Measurements from ENCODE around the gene ACOT9. TPM values are rescaled to one million over a fixed set of nuclear protein-coding genes. Genes with fewer than 3 reads are reported as not detected.

ACOT9 gene
- total RNA-seq, 4 donors from 2014 or later, result 48.7 to 70.7 (median 57.7) TPM

DNA sequence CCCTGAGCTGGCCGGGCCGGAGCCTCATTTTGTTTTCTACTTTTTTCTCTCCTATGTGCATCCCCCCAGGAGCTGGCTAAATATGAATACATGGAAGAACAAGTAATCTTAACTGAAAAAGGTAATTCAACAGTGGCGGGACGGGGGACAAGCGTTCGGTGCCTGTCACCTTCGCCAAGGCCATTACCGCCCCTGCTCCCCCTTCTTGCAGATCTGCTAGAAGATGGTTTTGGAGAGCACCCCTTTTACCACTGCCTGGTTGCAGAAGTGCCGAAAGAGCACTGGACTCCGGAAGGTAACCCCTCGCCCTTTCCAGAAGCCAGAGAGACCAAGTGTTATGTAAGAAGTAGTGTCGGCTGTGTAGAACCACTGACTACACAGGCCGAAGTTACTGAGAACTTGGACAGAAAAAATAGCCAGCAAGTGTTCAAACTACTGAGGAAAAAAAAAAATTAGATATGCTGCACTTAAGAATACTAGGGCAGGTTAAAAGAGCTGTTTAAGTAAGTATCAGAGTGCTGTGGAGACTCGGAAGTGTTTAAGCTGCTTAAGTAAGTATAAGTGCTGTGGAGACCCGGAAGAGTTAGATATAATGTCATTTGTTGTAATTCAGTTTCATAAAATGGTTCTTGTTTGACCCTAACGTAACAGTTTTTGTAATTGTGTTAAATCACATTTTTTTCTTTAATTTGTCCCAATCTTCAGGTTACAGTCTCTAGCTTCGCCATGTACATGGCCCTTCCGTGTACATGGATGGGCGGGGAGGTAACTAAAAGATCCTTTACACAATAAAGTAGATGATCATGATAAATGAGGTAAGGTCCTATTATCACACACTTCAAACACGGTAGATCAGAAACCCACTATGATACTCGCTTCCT, 40.8 kb upstream of the ACOT9 start:
- 20 to 43% methylated on average over 9 to 11 of the region's 21 CpGs for WGBS, 2 donors (ENCODE audit: low coverage in 1 of 2)
- H3K4me1 ChIP-seq, result peaks cover 0 to 26% (median 0%) of the 10 kb centered on the region in 3 donors
- H3K4me3 ChIP-seq, result peak overlapping the region; percentile 74 to 81
- H3K27me3 ChIP-seq, result no peaks in the 10 kb centered on the region
- no peaks in the 10 kb centered on the region for H3K9me3 ChIP-seq
- H3K36me3 ChIP-seq, result peaks cover 0 to 9% of the 10 kb centered on the region in 2 donors
- TF ChIP-seq EP300 (IDR thresholded peaks at IDR 0.05), result no peak
- no peak for ATAC-seq
- peak overlapping the region; percentile 90 to 94 (median 93) for H3K27ac ChIP-seq

DNA sequence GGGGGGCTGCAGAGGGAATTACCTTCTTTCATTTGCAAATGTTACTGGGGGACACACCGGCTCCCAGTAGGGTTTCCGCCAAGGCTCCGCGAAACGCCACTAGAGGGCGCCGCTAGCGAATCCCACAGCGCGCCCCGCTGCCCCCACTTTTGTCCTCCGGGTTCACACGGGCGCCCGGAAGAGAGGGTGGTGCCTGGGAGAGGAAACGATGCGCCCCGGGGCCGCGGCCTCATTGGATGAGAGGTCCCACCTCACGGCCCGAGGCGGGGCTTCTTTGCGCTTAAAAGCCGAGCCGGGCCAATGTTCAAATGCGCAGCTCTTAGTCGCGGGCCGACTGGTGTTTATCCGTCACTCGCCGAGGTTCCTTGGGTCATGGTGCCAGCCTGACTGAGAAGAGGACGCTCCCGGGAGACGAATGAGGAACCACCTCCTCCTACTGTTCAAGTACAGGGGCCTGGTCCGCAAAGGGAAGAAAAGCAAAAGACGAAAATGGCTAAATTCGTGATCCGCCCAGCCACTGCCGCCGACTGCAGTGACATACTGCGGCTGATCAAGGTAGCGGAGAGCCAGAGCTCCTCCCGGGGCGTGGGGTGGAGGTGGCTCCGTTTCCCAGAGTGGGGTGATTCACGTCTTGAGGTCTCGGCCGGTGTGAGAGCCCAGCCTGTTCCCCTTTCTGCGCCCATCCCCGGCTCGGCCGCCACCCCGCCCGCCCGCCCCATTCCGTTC, 40.0 kb upstream of the ACOT9 start, which contains the start of gene SAT1:
SAT1 (plus strand) TSS at position 311 of the 726 bp plus-strand sequence; CDS start at position 490, 179 bp downstream.
- H3K27me3 ChIP-seq, result no peaks in the 10 kb centered on the region
- H3K4me1 ChIP-seq, result peaks cover 0 to 26% (median 0%) of the 10 kb centered on the region in 3 donors
- TF ChIP-seq POLR2AphosphoS5 (IDR thresholded peaks at IDR 0.05) (peak; percentile 99), EP300 (IDR thresholded peaks at IDR 0.05) (no peak), POLR2A (IDR thresholded peaks at IDR 0.05) (peak; percentile 97 to 99)
- TF ChIP-seq, protein P1, sequence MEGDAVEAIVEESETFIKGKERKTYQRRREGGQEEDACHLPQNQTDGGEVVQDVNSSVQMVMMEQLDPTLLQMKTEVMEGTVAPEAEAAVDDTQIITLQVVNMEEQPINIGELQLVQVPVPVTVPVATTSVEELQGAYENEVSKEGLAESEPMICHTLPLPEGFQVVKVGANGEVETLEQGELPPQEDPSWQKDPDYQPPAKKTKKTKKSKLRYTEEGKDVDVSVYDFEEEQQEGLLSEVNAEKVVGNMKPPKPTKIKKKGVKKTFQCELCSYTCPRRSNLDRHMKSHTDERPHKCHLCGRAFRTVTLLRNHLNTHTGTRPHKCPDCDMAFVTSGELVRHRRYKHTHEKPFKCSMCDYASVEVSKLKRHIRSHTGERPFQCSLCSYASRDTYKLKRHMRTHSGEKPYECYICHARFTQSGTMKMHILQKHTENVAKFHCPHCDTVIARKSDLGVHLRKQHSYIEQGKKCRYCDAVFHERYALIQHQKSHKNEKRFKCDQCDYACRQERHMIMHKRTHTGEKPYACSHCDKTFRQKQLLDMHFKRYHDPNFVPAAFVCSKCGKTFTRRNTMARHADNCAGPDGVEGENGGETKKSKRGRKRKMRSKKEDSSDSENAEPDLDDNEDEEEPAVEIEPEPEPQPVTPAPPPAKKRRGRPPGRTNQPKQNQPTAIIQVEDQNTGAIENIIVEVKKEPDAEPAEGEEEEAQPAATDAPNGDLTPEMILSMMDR (IDR thresholded peaks at IDR 0.05), result peak; percentile 65 to 84 (median 80)
- no CpG with 5 or more reads among the region's 58 CpGs for WGBS, 2 donors (ENCODE audit: low coverage in 1 of 2)
- H3K4me3 ChIP-seq, result peak within 1 kb of the TSS; percentile 74 to 81
- H3K27ac ChIP-seq, result peak within 1 kb of the TSS; percentile 90 to 94 (median 93)
- no peaks in the 10 kb centered on the region for H3K9me3 ChIP-seq
- H3K36me3 ChIP-seq, result peaks cover 0 to 9% of the 10 kb centered on the region in 2 donors
- peak; percentile 95 for ATAC-seq

DNA sequence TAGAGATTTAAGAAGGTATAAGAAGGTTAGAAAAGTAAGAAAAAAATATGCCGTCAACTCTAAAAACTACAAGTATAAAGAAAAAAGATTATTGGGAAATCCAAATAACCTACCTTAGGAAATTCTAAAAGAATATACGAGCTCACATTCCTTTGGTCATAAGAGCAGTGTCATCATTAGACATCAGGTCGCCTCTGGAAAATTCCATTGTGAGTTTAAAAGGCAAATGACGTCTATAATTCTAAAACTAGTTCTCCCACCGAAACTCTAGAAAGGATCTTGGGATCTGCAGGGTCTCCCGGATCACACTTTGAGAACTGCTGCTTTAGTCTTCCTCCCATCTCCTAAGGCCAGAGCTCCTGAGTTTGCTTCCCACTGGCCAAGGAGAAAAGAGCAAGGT, 39.4 kb upstream of the ACOT9 start:
- 42 to 62% methylated on average over 2 to 3 of the region's 6 CpGs for WGBS, 2 donors (ENCODE audit: low coverage in 1 of 2)
- TF ChIP-seq, protein P1 (IDR thresholded peaks at IDR 0.05), result no peak
- no peak for TF ChIP-seq POLR2A (IDR thresholded peaks at IDR 0.05)
- no peak for TF ChIP-seq POLR2AphosphoS5 (IDR thresholded peaks at IDR 0.05)
- no peak for TF ChIP-seq EP300 (IDR thresholded peaks at IDR 0.05)

DNA sequence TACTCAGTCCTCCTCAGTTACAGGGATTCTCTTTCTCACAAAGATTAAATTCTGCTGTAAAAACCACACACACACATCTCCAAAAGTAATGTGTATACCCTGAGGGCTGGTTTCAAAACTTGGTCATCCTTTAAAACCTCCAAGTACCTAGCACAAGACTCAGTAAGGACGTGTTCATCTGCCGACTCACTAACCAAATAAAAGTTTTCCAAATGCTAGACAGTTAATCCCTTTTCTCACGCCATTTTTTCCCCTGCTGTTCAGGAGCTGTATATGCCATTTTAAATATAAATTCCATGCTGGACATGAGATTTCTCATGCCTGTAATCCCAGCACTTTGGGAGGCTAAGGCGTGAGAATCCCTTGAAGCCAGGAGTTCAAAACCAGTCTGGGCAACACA, 35.9 kb upstream of the ACOT9 start:
- peaks cover 0 to 9% (median 0%) of the 10 kb centered on the region in 3 donors for H3K4me1 ChIP-seq
- H3K9me3 ChIP-seq, result no peaks in the 10 kb centered on the region
- TF ChIP-seq POLR2A (IDR thresholded peaks at IDR 0.05) (no peak), POLR2AphosphoS5 (IDR thresholded peaks at IDR 0.05) (no peak), EP300 (IDR thresholded peaks at IDR 0.05) (no peak)
- TF ChIP-seq, protein P1 (IDR thresholded peaks at IDR 0.05), result no peak
- H3K36me3 ChIP-seq, result no peaks in the 10 kb centered on the region
- WGBS, 2 donors (ENCODE audit: low coverage in 1 of 2), result 62 to 100% methylated on average over 1 to 4 of the region's 4 CpGs
- no peaks in the 10 kb centered on the region for H3K27me3 ChIP-seq
- ATAC-seq, result no peak
- no peak overlapping the region for H3K4me3 ChIP-seq
- no peak overlapping the region for H3K27ac ChIP-seq

More for the DNA sequence above, 39.4 kb upstream of the ACOT9 start:
- Histone ChIP-seq H3K4me3 (peak overlapping the region; percentile 30 to 74), H3K27ac (peak overlapping the region; percentile 58 to 94 (median 83)), H3K9me3 (no peaks in the 10 kb centered on the region), H3K36me3 (peaks cover 0 to 9% of the 10 kb centered on the region in 2 donors), H3K4me1 (peaks cover 0 to 26% (median 0%) of the 10 kb centered on the region in 3 donors), H3K27me3 (no peaks in the 10 kb centered on the region)
- ATAC-seq, result no peak

DNA sequence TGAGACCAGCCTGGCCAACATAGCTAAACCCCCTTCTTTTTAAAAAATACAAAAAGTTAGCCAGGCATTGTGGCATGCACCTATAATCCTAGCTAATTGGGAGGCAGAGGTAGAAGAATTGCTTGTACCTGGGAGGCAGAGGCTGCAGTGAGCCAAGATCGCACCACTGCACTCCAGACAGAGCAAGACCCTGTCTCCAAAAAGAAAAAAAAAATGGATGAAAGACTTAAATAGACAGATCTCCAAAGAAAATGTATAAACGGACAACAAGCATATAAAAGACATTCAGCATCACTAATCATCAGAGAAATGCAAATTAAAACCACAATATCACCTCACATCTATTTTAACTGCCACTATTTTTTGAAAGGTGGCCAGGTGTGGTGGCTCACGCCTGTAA, 33.3 kb upstream of the ACOT9 start:
- Histone ChIP-seq H3K4me3 (no peak overlapping the region), H3K36me3 (no peaks in the 10 kb centered on the region), H3K9me3 (no peaks in the 10 kb centered on the region), H3K4me1 (no peaks in the 10 kb centered on the region), H3K27me3 (no peaks in the 10 kb centered on the region), H3K27ac (no peak overlapping the region)
- 90 to 100% methylated on average over 2 of the region's 3 CpGs for WGBS, 2 donors (ENCODE audit: low coverage in 1 of 2)
- TF ChIP-seq, protein P1 (IDR thresholded peaks at IDR 0.05), result no peak
- no peak for TF ChIP-seq EP300 (IDR thresholded peaks at IDR 0.05)
- TF ChIP-seq POLR2AphosphoS5 (IDR thresholded peaks at IDR 0.05), result no peak
- no peak for TF ChIP-seq POLR2A (IDR thresholded peaks at IDR 0.05)
- no peak for ATAC-seq

All from gastroesophageal sphincter (tissue), 4 donors.